DLD1 (cell line): ENCODE measurements around the gene SYCP2.

Experiments
- in situ Hi-C: cut with HindIII; loops from 2 replicates; pipeline ENCODE4 v1.10.0; 2017; ENCODE audit warnings: low sequenced_read_pairs

SYCP2 gene

DNA sequence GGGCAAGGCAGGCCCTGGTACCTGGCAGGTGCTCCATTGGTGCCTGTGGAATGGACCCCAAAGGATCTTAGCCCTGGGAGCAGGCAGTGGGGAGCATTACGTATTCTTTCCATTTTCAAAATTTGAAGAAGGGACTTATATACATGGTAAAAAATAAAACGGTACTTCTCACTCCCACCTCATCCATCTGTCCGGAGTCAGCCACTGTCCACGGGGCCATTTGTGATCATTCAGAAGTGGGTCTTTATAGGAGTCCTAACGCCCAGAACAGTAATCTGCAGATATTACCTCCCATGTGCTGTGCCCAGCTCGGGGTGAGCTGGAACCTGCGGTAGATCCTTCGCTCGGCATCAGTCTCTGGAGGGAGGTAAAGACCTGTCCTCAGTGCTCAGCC, 110.4 kb downstream of the SYCP2 start:
- in situ Hi-C loops, result no loop called here

DNA sequence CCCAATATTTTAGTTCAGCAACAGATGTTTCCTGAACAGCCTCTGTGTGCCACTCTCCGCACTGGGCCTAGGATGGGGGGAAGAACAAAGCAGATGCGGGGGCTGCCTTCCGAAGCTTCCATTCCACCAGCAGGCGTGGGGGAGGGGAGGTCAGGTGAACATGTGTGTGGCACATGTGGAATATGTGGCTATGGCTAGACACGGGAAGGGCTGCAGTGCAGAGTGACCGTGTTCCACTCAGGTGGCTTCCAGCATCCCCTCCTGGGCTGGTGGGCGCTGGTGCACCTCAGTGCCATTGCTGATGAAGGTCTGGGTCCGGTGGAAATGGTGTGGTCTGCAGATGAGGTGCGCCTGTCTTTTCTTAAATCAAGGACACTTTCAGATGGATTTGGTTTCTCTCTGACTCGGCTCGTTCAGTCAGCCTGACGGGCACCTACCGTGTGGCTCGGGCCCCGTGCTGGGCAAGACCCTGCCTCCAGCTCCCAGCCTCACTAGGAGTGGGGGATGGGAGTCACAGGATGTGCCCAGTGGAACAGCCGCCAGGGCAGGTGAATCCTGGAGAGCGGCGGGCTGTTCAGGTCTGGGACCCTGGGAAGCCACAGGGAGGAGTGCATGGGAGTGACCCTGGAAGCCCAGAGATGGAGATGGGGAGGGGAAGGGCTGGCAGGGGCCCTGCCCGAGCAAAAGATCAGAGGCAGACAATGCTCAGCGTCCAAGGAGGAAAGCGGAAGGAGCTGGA, 111.0 kb downstream of the SYCP2 start:
- in situ Hi-C loops, result no loop called here

DNA sequence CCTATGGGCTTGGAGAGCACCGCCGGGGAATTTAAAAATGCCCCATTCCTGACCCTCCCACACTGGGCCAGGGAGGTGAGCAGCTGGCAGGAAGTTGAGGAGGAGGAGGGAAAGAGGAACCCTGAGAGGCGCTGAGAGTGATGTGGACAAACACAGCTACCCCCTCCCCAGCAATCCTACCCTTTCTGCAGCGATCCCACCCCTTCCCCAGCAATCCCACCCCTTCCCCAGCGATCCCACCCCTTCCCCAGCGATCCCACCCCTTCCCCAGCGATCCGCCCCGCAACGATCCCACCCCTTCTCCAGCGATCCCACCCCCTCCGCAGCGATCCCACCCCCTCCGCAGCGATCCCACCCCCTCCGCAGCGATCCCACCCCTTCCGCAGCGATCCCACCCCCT, 111.6 kb downstream of the SYCP2 start:
- in situ Hi-C loops, result no loop called here

DNA sequence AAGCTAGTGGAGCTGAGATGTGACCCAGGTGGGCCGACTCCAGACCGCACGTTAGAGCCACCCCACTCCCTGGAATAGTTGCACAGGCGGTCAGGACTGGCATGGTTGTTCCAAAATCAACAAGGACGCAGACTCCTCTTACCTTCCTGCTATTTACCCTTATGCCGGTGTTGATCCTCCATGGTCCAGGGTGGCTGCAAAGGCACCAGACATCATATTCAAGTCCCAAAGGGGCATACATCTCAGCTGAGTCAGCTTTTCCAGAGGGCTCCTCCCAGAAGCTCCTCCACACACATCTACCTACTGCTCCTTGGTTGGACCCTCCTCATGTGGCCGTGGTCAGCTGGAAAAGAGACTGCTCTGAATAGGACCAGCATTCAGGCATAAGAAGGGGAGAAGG, 112.2 kb downstream of the SYCP2 start:
- in situ Hi-C loops, result no loop called here

DNA sequence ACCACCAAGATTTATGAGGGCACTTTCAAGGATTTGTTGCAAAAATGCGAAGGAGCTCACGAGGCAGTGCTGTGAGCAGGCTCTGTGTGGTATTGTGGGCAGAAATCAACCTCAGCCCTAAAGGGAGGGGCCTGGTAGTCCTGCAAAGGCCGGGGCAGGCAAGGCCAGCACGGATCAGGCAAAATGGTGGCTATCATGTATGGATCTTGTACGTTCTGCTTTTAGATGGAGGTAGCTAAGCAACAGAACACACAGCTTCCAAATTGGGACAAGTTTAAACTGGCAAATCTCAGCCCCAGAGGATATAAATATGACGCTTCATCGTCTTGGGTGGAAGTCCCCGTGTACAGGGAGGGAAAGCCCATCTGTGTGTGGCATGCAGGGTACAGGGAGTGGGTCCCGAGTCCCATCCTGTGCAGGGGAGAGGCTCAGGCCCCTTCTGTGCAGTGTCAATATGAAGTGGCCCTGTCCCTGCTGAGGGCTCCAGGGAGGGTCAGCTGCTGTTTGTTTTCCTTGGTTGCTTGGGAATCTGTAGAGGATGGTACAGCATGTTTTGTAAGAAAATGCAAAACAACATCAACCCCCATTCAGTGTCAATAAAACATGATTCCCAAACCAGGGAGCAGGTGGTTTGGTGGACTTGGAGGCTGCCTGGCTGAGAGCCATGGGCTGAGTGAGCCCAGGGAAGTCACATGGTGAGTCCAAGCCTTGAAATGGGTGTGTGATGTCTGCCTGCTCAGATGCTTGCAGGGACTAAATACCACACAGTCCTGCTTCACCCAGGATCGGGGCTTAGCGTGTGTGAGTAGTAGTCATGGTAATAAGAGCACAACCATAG, 113.0 kb downstream of the SYCP2 start:
- in situ Hi-C loops, result no loop called here

DNA sequence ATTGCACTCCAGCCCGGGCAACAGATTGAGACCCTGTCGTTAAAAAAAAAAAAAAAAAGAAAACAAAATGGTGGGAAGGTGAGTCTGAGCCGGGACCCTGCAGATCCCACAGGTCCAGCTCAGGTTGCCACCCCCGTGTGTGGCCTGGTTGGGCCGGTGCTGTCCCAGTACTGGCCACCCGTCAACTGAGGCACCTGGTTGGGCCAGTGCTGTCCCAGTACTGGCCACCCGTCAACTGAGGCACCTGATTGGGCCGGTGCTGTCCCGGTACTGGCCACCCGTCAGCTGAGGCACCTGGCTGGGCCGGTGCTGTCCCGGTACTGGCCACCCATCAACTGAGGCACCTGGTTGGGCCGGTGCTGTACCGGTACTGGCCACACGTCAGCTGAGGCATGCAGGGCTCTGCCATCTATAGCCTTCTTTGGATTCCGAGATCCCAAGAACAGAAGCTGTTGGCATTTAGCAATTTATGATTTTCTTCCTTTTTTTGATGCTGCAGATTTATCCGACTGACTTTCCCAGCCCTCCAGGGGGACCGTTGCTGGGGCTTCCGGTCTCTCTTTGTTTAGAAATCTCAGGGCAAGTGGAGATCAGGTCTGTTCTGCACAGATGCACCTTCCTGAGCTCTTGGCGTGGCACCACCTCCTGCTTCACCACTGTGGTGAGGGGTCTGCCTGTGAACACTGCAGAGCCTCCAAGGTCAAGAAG, 113.8 kb downstream of the SYCP2 start:
- in situ Hi-C loops, result no loop called here

DNA sequence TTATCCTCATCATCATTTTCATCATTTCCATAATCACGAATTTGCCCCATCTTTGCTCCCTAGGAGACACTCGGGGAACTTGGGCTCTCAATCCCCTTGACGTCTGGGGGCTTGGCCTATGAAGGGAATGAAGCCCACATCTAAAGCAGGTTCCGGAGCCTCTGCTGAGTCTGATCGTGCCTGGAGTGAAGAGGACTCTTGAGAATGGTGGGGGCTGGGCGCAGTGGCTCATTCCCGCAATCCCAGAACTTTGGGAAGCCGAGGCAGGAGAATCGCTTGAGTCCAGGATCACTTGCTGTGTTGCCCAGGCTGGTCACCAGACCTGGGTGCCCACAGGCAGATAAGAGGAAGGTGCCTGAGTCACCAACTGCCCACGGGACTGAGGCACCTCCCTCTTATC, 114.5 kb downstream of the SYCP2 start:
- in situ Hi-C loops, result no loop called here

DNA sequence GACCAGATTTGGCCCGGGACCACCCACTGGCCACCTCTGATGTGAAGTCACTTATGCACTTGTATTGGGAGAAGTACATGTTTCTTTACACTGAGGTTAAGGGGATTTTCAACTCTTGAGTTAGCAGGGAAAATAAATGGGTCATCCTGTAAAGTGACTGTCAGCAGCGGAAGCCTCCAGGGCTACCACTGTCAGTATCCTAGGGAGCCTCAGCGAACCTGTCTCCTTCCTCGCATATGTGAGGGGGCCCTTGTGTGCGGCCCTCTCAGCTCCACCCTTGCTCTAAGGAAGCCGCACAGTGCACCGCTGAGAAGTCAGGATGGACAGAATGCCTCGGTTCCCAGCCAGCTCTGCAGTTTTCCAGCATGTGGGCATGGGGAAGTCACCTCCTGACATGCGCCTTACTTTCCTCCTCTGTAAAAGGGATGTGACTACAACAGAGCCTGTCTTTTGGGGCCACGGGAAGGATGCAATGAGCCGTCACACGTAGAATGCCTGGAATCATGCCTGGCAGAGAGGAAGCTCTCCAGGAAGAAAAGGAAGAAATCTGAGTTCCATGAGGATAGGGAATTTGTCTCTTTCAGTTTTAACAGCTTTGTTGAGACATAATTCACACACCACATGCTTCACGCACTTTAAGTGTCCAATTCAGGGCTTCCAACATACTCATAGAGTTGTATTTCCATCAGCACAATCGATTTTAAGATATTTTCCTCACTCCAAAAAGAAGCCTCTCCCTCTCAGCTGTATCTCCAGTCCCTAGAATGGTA, 115.4 kb downstream of the SYCP2 start:
- in situ Hi-C loops, result no loop called here

DNA sequence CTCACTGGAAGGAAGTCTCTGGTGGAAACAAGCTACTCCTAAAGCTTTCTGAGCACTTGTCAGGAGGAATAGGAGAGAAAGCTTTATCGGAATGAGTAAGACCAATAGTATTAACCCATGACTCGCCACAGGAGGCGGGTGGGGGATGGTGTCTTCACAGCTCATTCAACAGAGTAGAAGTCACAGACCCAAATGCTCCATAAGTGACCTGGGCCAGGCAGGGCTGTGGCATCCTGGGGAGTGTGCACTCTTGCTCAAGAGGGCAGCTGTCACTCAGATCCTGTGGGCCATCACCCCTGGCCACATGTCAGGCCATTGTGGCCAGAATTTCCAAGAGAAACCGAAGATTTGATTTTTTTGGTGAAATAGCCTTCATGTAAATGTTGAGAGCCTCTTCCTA, 116.0 kb downstream of the SYCP2 start:
- in situ Hi-C loops, result no loop called here

DNA sequence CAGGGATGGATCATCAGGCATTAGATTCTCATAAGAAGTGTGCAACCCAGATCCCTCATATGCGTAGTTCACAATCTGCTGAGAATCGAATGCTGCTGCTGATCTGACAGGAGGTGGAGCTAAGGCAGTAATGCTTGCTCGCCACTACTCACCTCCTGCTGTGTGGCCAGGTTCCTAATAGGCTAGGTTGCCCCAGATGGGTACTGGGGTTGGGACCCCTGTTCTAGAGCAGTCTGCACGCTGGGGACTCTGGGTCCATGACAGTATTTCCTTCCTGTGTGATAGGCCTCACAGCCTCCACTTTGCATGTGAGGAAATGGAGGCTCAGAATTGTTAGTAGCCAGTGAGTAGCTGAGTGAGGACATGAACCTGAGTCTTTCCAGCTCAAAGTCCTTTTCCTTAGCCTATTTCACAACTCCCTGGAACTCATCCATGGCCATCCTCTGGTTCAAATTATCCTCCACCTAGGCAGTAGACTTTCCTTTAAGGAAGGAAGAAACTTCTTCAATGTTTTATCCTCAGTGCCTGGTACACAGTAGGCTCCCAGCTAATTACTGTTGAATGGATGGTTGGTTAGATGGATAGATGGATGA, 117.2 kb downstream of the SYCP2 start:
- in situ Hi-C loops, result no loop called here

DNA sequence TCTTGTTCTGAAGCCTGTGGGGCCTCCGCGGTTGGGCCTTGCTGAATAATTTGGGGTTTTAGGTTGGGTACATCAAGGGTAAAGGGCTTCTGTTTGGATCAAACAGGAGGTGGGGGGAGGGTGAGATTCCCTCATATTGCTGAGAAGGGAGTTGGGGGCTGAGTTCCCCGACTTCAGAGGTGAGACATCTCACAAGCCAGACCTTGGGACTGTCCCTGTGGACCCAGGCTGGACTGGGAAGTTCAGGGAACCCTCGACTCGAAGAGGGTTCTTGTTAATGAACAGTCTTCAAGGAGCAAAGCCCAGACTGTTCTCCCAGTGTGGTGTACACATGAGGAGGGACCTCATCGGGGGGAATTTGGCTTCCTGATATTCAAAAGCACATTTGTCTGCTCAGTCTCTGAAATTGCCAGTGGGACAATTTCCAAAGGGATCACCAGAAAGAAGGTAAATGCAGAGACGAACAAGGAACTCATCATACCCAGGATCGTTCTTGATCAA, 118.5 kb downstream of the SYCP2 start:
- in situ Hi-C loops, result no loop called here

DNA sequence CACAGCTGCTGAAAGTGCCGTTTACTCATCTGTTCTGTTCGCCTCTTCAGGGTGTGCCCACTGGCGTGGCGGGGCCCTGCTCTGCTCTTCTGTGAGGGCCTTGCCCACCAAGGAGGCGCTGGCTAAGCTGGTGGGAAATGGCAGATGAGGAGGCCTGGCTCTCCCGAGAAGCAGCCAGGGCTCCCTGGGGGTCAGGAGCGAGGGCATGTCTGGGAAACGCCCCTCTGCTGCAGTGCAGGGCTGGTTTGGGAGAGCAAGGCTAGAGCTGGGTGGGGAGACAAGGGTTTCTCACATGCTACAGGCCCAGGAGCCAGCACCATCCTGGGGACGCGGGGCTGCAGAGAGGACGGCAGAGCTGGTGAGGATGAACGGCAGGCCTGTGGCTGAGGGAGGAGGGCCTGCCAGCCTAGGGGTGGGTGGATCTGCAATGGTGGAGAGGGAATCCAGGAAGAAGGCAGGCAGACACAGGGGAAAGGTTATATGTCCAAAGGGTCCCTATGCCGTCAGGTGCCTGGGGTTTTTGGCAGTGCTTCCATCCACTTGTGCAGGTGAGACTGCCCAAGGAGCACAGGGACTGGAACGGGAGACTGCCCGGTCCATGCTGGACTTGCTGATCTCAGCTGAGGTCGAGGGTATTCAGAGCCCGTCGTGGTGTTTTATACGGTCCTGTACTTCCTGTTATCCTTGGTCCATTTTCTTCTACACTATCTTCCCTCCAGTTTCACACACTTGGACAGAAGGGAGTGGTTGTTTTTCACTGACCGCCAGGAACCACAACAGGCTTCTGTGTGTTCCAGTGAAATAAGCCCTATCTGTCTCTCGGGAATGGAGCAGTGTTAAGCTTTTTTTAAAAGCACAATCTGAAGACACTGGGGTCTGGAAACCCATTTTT, 119.2 kb downstream of the SYCP2 start:
- in situ Hi-C loops, result no loop called here
